Measurements from ENCODE around the gene SOBP.
A peak's percentile ranks its signal among the peaks of the same experiment; 100 is the strongest.

Gene SOBP

GRCh38 chr6:107489636-107490565 lies at the start of gene SOBP:
SOBP (plus strand) TSS chr6:107490117; CDS start chr6:107490617, 500 bp downstream.
- ATAC-seq (ENCODE audit: low read depth) (peak; percentile 37), DNase-seq (ENCODE audit: low spot score) (no peak)
- H3K27ac ChIP-seq (ENCODE audit: poor library complexity, severe bottlenecking) = no peak within 1 kb of the TSS
- no peaks in the 10 kb centered on the region for H3K9me3 ChIP-seq (ENCODE audit: severe bottlenecking)
- H3K27me3 ChIP-seq (ENCODE audit: insufficient read depth, poor library complexity, severe bottlenecking) = peaks cover 74% of the 10 kb centered on the region
- no peaks in the 10 kb centered on the region for H3K4me1 ChIP-seq (ENCODE audit: insufficient read depth, poor library complexity, severe bottlenecking)
- TF ChIP-seq, protein P1, sequence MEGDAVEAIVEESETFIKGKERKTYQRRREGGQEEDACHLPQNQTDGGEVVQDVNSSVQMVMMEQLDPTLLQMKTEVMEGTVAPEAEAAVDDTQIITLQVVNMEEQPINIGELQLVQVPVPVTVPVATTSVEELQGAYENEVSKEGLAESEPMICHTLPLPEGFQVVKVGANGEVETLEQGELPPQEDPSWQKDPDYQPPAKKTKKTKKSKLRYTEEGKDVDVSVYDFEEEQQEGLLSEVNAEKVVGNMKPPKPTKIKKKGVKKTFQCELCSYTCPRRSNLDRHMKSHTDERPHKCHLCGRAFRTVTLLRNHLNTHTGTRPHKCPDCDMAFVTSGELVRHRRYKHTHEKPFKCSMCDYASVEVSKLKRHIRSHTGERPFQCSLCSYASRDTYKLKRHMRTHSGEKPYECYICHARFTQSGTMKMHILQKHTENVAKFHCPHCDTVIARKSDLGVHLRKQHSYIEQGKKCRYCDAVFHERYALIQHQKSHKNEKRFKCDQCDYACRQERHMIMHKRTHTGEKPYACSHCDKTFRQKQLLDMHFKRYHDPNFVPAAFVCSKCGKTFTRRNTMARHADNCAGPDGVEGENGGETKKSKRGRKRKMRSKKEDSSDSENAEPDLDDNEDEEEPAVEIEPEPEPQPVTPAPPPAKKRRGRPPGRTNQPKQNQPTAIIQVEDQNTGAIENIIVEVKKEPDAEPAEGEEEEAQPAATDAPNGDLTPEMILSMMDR (IDR thresholded peaks at IDR 0.05; ENCODE audit: poor library complexity, severe bottlenecking) = peak; percentile 27
- H3K36me3 ChIP-seq (ENCODE audit: low read depth) = no peaks in the 10 kb centered on the region
- peak within 1 kb of the TSS; percentile 65 for H3K4me3 ChIP-seq (ENCODE audit: severe bottlenecking)

- ATAC-seq (ENCODE audit: low read depth) = no peak
- no peaks in the 10 kb centered on the region for H3K36me3 ChIP-seq (ENCODE audit: low read depth)
- no peaks in the 10 kb centered on the region for H3K9me3 ChIP-seq (ENCODE audit: severe bottlenecking)
- H3K4me1 ChIP-seq (ENCODE audit: insufficient read depth, poor library complexity, severe bottlenecking) = peaks cover 6% of the 10 kb centered on the region
- no peak overlapping the region for H3K27ac ChIP-seq (ENCODE audit: poor library complexity, severe bottlenecking)
- H3K4me3 ChIP-seq (ENCODE audit: severe bottlenecking) = no peak overlapping the region
- TF ChIP-seq, protein P1 (IDR thresholded peaks at IDR 0.05; ENCODE audit: poor library complexity, severe bottlenecking) = no peak
- no peak for DNase-seq (ENCODE audit: low spot score)
- no peaks in the 10 kb centered on the region for H3K27me3 ChIP-seq (ENCODE audit: insufficient read depth, poor library complexity, severe bottlenecking)
Observed at GRCh38 chr6:107440936-107441335, 49.0 kb upstream of the SOBP start.

DNA sequence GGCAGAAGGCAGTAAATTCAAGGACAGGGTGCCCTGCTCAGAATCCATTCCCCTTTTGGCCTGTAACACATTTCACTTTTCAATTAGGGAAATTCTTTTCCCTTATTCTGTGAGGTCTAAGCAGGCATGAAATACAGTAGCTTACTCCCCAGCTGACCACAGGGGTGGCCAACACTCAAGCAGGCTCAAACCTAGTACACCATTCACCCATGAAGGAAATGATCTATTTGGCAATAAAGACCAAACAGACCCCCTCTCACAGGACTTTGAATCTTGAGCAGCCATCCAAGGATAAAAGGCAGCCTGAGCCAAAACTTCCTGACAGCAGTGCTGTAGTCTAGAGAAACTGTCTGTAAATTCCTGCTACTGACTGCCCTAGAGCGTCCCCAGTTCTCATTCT lies 48.2 kb upstream of the SOBP start:
- ATAC-seq (ENCODE audit: low read depth) (no peak), DNase-seq (ENCODE audit: low spot score) (no peak)
- H3K9me3 ChIP-seq (ENCODE audit: severe bottlenecking) = no peaks in the 10 kb centered on the region
- H3K4me3 ChIP-seq (ENCODE audit: severe bottlenecking) = no peak overlapping the region
- no peaks in the 10 kb centered on the region for H3K27me3 ChIP-seq (ENCODE audit: insufficient read depth, poor library complexity, severe bottlenecking)
- H3K4me1 ChIP-seq (ENCODE audit: insufficient read depth, poor library complexity, severe bottlenecking) = no peaks in the 10 kb centered on the region
- TF ChIP-seq, protein P1 (IDR thresholded peaks at IDR 0.05; ENCODE audit: poor library complexity, severe bottlenecking) = no peak
- no peaks in the 10 kb centered on the region for H3K36me3 ChIP-seq (ENCODE audit: low read depth)
- H3K27ac ChIP-seq (ENCODE audit: poor library complexity, severe bottlenecking) = no peak overlapping the region

DNA sequence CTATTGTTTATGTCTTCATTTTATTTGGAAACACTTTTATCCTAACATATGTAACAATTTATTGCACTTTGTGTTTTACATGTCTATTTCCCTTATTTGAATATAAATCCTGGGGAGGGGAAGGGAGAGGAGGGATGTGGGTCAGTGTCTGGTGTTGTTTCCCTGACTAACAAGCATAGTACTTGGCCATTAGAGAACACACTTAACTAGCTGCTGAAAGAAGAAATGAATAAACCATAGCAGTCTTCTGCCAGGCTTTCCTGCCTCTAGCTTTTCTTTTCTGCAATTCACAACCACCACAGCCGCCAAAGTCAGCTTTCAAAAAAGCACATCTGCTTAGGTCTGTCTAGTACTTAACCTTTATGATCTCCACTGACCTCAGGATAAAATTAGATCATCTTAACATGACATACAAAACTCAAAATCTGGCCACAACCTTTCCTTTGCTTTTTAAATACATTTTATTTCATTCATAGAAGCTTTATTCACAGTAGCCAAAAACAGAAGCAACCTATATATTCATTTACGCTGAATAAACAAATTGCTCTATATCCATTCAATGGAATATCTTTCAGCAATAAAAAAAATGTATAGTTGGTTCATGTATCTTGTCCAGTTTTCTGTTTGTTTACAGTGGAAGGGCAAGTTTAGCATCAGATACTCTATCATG lies 46.8 kb upstream of the SOBP start:
- TF ChIP-seq, protein P1 (IDR thresholded peaks at IDR 0.05; ENCODE audit: poor library complexity, severe bottlenecking) = no peak
- ATAC-seq (ENCODE audit: low read depth) = no peak
- peaks cover 7% of the 10 kb centered on the region for H3K9me3 ChIP-seq (ENCODE audit: severe bottlenecking)
- H3K4me3 ChIP-seq (ENCODE audit: severe bottlenecking) = no peak overlapping the region
- no peaks in the 10 kb centered on the region for H3K36me3 ChIP-seq (ENCODE audit: low read depth)
- no peaks in the 10 kb centered on the region for H3K4me1 ChIP-seq (ENCODE audit: insufficient read depth, poor library complexity, severe bottlenecking)
- no peak for DNase-seq (ENCODE audit: low spot score)
- no peaks in the 10 kb centered on the region for H3K27me3 ChIP-seq (ENCODE audit: insufficient read depth, poor library complexity, severe bottlenecking)
- H3K27ac ChIP-seq (ENCODE audit: poor library complexity, severe bottlenecking) = no peak overlapping the region

All from RWPE2 (cell line).